ENCODE results near the gene DCDC2B. TPM values are rescaled to one million over a fixed set of nuclear protein-coding genes. Genes with fewer than 3 reads are reported as not detected.

The DCDC2B gene
- total RNA-seq, 1 experiment from 2014 or later, result 0.27 TPM

DNA sequence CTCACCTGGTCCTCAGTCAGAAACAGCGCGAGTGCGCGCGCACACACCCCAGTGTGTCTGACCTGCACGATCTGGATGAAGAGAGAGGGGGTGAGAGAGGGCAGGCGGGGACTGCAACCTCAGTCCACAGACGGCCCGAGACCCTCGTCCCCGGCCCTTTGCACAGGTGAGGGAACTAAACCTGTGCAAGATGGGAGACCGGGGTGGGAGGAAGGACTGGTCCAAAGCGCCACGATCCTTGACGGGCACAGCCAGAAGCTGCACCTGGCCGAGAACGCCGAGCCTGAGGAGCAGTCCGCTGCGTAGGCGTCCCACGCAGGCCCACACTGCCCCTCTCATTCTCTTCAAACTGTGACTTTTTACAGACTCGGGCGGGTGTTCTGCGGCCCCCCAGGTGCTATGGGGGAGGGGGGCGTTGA is 3.9 kb upstream of the DCDC2B start:
- Histone ChIP-seq H3K4me1 (ENCODE audit: control insufficient read depth in 1 of 2, insufficient read depth in 2 of 2, low read length in 2 of 2) (peaks cover 9 to 42% of the 10 kb centered on the region in 2 experiments; a peak in 3 of 4 replicates), H4K20me1 (ENCODE audit: insufficient read depth) (no peaks in the 10 kb centered on the region), H3K4me3 (replicated peaks in 1 of 2; ENCODE audit: low read depth in 1 of 2, low read length in 2 of 2) (peak overlapping the region; percentile 77 to 78), H3K9me2 (ENCODE audit: insufficient read depth) (no peaks in the 10 kb centered on the region), H3K9ac (ENCODE audit: low read length) (peak overlapping the region; percentile 95), H3K27ac (ENCODE audit: low read depth, low read length) (no peak overlapping the region; the same call in 1 of the 2 replicates), H3K27me3 (ENCODE audit: insufficient read depth, low read length) (no peaks in the 10 kb centered on the region), H2AFZ (ENCODE audit: low read depth, low read length, poor library complexity, severe bottlenecking) (no peak overlapping the region), H3K4me2 (ENCODE audit: low read length) (peak overlapping the region; percentile 91), H3K36me3 (ENCODE audit: control insufficient read depth in 1 of 2, insufficient read depth in 2 of 2, low read length in 2 of 2) (peaks cover 0 to 11% of the 10 kb centered on the region in 2 experiments; a peak in 1 of 4 replicates), H3K9me3 (ENCODE audit: control insufficient read depth in 1 of 2, insufficient read depth in 1 of 2, low read depth in 1 of 2, low read length in 2 of 2) (no peaks in the 10 kb centered on the region), H3K79me2 (ENCODE audit: insufficient read depth, low read length) (peaks cover 19% of the 10 kb centered on the region; the same call in 1 of the 2 replicates)
- ChIA-PET RAD21 (ENCODE audit: low non-redundant PET in 1 of 2, low total read pairs in 2 of 2, uncharacterized antibody in 2 of 2, unreplicated experiment in 2 of 2) (no interaction called here), CTCF (interaction anchor here (1.0 kb wide), 1 partner anchor 11 kb away, joined by 3 read pairs; no protein-coding TSS in a partner anchor), POLR2A (interaction anchor here (1.2 kb wide), 1 partner anchor 131 kb away, joined by 3 read pairs; the partner anchor contains the start of gene MARCKSL1)
- no peak for ATAC-seq
- TF ChIP-seq ZNF274 (IDR thresholded peaks at IDR 0.05; ENCODE audit: low read depth, low read length), result no peak
- TF ChIP-seq MAX (IDR thresholded peaks at IDR 0.05), result no peak
- TF ChIP-seq ATF3 (IDR thresholded peaks at IDR 0.05), result no peak
- TF ChIP-seq EZH2 (IDR thresholded peaks at IDR 0.05), result no peak
- TF ChIP-seq FOSL1 (IDR thresholded peaks at IDR 0.05; ENCODE audit: low read depth), result no peak
- no peak for TF ChIP-seq REST (IDR thresholded peaks at IDR 0.05; ENCODE audit: low read depth)
- TF ChIP-seq POLR2A (IDR thresholded peaks at IDR 0.05; ENCODE audit: borderline replicate concordance, extremely low read depth, insufficient read depth, insufficient read length), result no peak
- TF ChIP-seq EZH2phosphoT487 (IDR thresholded peaks at IDR 0.05; ENCODE audit: borderline replicate concordance), result no peak
- TF ChIP-seq JUND (IDR thresholded peaks at IDR 0.05), result no peak
- TF ChIP-seq ZFX (IDR thresholded peaks at IDR 0.05), result no peak
- DNase-seq (ENCODE audit: low read depth, low spot score), result no peak
- intact Hi-C loops (cut with micrococcal nuclease), result no loop called here
- no TSS peak for BruUV-seq (replicated peaks)

Measured in HCT116 (cell line).